Cardiac fibroblast (primary cell): ENCODE measurements around the gene ADCY10.

Experiments used
- DNase-seq, 2 donors: peaks; one replicate each; pipeline versions ENCODE4 v3.0.0 to v3.0.0-alpha.2; 2010; ENCODE audit warnings: low read depth in 2 of 2
- H3K4me3 ChIP-seq, 2 donors: replicated peaks in 1 of 2; 1 replicate in 1 of 2; 2 replicates in 1 of 2; pipeline ENCODE4 v1.5.1; 2011; ENCODE audit warnings: low read depth in 2 of 2, low read length in 2 of 2, mild to moderate bottlenecking in 2 of 2, moderate library complexity in 1 of 2
- TF ChIP-seq, protein P1 (sequence below): IDR thresholded peaks from one replicate; pipeline ENCODE4 v1.5.1; 2011; ENCODE audit warnings: low read depth, mild to moderate bottlenecking, low read length, inconsistent platforms

ADCY10 gene

DNA sequence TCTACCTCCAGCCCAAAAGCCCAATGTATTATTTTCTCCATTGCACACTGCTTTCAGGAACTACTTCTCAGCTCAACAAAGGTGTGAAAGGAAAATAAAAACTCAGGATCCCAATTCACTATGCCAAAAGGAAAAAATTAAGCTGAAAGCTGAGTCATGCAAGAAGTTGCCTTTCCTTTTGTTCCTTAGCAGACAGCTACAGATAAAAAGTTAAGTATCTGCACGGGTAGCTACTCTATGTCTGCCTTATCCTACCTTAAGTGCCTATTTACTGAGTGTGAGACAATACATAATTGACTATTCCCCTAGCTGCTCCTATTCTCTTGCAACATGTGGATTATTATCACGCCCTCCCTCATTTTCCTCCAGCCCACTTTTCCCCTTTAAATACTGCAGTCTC, 84.1 kb downstream of the ADCY10 start:
- DNase-seq, result peak; percentile 12 to 13
- H3K4me3 ChIP-seq, result no peak overlapping the region
- TF ChIP-seq, protein P1, sequence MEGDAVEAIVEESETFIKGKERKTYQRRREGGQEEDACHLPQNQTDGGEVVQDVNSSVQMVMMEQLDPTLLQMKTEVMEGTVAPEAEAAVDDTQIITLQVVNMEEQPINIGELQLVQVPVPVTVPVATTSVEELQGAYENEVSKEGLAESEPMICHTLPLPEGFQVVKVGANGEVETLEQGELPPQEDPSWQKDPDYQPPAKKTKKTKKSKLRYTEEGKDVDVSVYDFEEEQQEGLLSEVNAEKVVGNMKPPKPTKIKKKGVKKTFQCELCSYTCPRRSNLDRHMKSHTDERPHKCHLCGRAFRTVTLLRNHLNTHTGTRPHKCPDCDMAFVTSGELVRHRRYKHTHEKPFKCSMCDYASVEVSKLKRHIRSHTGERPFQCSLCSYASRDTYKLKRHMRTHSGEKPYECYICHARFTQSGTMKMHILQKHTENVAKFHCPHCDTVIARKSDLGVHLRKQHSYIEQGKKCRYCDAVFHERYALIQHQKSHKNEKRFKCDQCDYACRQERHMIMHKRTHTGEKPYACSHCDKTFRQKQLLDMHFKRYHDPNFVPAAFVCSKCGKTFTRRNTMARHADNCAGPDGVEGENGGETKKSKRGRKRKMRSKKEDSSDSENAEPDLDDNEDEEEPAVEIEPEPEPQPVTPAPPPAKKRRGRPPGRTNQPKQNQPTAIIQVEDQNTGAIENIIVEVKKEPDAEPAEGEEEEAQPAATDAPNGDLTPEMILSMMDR, result no peak

GRCh38 chr1:167826127-167826526, 87.8 kb downstream of the ADCY10 start:
- no peak overlapping the region for H3K4me3 ChIP-seq
- TF ChIP-seq, protein P1, result no peak
- DNase-seq, result no peak

- no peak overlapping the region for H3K4me3 ChIP-seq
- DNase-seq, result no peak
- TF ChIP-seq, protein P1, result no peak
Observed at GRCh38 chr1:167825419-167826079, 88.4 kb downstream of the ADCY10 start.

DNA sequence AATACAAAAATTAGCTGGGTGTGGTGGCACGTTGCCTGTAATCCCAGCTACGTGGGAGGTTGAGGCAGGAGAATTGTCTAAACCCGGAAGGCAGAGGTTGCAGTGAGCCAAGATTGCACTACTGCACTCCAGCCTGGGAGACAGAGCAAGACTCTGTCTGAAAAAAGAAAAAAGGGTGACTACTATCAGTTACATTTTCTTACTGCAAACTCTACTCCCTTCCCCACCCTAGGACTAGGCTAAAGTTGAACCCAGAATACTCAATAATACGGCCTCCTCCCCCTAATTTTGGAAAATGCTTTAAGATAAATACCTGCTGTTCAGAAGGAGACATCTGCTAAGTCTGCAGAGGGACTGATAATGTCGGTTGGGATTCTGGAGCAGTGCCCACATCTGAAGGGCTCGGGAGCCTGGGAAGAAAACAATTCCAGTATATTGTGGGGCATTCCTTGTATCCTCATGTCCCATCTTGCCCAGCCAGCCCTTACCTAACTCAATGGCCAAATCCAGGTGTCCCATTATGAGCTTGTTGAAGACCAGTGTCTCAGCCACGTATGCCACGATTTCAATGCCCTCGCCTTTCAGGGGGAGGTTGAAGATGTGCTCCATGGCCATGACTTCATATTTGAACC, 89.7 kb downstream of the ADCY10 start:
- no peak for DNase-seq
- no peak overlapping the region for H3K4me3 ChIP-seq
- TF ChIP-seq, protein P1, result no peak

- no peak overlapping the region for H3K4me3 ChIP-seq
- TF ChIP-seq, protein P1, result no peak
- peak; percentile 15 to 48 for DNase-seq
Observed at GRCh38 chr1:167821969-167822685, 91.8 kb downstream of the ADCY10 start.

DNA sequence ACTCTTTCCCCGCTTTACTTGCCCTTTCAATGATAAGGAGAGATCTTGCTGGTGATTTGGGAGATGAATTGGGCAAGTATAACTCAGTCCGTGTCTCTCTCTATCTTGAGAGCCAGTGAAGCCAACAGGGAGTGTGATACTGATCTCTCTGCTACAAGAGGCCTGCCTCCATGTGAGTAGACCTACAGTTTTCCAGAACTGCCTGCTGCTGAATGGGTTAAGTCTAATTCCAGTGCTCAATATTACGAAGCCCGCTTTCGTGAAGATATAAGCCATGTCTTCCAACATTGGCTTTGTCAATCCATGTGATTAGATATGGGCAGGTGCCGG, 92.6 kb downstream of the ADCY10 start:
- TF ChIP-seq, protein P1, result no peak
- no peak overlapping the region for H3K4me3 ChIP-seq
- no peak for DNase-seq
